Stimulated activated CD8-positive, alpha-beta memory T cell treated with anti-CD3 and anti-CD28 coated beads, Interleukin-7, amount 100 ng/mL, for 4 hours (primary cell): Measurements from ENCODE around the gene REXO4.
"Not testable (repeated sequence)": the region's sequence is repeated elsewhere in the genome, so short reads cannot be mapped to it uniquely, and the experiment has no call there.

Experiments used
- DNase-seq, 2 donors: peaks; one replicate each; pipeline ENCODE4 v3.0.0-alpha.2; 2020; ENCODE audit warnings: low read depth in 2 of 2

REXO4 gene

DNA sequence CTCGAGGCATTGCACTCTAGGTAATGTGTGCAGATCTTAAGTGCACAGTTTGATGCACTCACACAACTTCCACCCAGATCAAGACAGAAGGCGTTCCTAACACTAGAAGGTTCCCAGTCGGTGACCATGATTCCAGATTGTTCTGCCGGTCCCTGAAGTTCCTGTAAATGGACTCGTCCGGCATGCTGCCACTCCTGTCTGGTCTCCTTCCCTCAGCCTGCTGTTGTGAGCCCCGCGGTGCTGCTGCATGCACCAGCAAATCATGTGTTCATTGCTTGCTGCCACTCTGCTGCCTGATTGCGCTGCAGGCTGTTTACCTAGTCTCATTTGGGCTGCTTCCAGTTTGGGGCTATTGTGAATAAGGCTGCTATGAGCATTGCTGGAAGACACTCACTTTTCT lies 30.1 kb downstream of the REXO4 start:
- DNase-seq = no peak

DNA sequence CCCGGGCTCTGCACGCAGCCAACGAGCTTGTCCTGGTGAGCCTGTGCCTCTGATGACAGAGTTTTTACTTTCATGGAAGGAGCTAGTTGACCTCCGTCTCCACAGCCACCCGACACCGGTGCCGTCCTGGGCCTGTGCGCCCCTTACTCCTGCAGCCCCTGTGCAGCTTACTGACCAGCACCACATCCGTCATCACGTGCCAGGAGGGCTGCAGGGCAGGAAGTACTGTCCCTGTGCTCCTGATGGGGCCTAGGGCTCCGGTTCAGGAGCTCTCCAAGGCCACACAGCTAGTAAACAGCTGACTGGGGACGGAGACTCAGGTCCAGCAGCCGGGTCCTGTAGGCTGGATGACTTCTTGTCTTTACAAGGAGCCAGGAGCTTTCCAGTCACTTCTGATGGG lies 31.5 kb downstream of the REXO4 start:
- no peak for DNase-seq

DNA sequence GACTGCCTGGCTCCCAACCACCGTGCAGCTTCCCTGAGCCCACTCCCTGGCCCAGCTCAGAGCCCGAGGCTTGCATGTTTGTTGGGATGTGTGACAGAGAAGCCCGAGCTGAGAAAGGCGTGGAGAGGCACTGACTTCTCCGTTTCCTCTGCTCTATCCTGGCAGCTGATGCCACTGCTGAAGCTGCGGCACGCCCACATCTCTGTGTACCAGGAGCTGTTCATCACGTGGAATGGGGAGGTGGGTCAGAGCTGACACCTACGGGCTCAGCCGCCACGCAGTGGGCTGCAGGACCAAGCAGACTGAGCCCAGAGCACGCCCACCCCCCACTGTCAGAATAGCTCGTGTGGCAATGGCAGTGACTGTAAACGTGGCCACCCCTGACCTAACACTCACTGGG lies 32.4 kb downstream of the REXO4 start:
- no peak for DNase-seq

- no peak for DNase-seq
These were observed 33.0 kb downstream of the REXO4 start for GRCh38 chr9:133384736-133385321.

GRCh38 chr9:133383438-133383837 lies 34.4 kb downstream of the REXO4 start:
- no peak for DNase-seq

- no peak for DNase-seq
These were observed 35.2 kb downstream of the REXO4 start for GRCh38 chr9:133382507-133383141.

- no peak for DNase-seq
These were observed 37.1 kb downstream of the REXO4 start for GRCh38 chr9:133380734-133381133.

GRCh38 chr9:133379153-133380086 lies 38.4 kb downstream of the REXO4 start:
- DNase-seq = no peak

- DNase-seq = no peak
These were observed 39.3 kb downstream of the REXO4 start for GRCh38 chr9:133378408-133378962.

DNA sequence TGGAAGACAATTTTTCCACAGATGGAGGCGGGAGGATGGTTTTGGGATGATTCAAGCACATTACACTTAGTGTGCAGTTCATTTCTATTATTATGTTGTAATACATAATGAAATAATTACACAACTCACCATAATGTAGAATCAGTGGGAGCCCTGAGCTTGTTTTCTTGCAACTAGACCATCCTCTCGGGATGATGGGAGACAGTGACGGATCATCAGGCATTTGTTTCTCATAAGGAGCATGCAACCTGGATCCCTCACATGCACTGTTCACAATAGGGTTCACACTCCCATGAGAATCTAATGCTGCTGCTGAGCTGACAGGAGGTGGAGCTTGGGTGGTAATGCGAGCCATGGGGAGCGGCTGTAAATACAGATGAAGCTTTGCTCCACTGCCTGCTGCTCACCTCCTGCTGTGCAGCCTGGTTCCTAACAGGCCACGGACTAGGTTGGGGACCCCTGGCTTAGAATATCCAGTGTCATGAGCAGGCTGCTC lies 40.0 kb downstream of the REXO4 start:
- no peak for DNase-seq

GRCh38 chr9:133377280-133377679 lies 40.5 kb downstream of the REXO4 start:
- DNase-seq = not testable (repeated sequence)

DNA sequence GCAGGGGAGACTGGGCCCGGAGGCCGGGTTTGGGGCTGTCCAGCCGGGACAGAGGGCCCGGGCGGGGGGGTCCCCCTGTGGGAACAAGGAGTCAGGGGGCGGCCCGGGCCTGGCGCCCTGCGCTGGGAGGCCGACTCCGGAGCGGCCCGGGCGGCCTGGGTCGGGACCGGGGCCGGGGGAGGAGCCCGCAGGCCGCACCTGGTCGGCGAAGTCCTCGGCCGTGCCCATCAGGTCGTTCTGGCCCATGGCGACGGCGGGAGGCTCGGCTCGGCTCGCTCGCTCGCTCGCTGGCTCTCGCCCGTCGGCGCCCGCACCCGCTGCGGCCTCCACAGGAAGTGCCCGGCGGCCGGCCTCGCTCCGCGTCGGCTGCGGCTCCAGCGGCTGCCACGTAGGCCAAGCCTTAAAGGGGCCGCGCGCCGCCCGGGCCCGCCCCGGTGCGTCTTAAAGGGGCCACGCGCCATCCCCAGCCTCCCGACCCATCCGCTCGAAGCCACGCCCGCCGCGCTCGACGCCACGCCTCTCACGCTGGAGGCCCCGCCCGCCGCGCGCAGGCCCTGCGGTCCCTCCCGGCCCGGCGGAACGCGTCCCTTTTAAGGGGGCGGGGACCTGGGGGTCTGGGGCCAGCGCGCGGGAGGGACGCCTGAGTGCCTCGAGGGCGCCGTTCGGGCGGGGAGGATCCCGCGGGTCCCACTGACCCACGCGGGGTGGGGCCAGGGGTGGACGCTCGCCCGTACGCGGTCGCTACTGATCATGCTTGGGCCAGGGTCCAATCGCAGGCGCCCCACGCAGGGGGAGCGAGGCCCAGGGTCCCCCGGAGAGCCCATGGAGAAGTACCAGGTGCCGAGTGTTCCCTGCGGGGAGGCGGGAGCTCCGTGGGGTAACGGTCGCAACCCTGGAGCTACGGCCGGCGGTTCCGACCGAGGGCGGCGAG lies 41.8 kb downstream of the REXO4 start, which contains the start of the genes STKLD1 and SURF4:
STKLD1 (plus strand) TSS at position 643 of the 931 bp plus-strand sequence; CDS start at position 751, 108 bp downstream.
SURF4 (minus strand) TSS at position 337 of the 931 bp plus-strand sequence; CDS start at position 246, 91 bp downstream.
- DNase-seq = peak; percentile 83 to 92

- DNase-seq = no peak
These were observed 42.6 kb downstream of the REXO4 start for GRCh38 chr9:133375116-133375723.

GRCh38 chr9:133374612-133375115 lies 43.1 kb downstream of the REXO4 start:
- no peak for DNase-seq

DNA sequence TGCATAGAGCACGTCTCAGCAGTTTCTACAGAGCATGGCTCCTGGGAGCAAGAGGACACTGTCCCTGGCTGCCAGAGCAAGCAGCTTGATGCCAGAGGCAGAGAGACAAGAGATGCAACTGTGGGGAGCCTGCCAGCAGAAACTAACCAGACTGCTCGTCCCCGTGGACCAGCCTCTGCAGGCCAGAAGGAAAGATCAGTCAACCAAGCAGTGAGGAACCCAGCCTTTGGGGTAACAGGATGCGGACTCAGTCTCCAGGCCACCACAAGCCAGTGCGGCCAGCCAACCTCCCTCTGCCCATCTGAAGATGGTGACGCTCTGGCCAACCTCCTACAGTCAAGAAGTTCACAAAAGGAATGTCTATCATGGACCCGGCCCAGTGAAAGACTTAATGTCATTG lies 45.7 kb downstream of the REXO4 start:
- DNase-seq = no peak

- DNase-seq = peak; percentile 56 to 65
These were observed 46.5 kb downstream of the REXO4 start for GRCh38 chr9:133371261-133371711.

DNA sequence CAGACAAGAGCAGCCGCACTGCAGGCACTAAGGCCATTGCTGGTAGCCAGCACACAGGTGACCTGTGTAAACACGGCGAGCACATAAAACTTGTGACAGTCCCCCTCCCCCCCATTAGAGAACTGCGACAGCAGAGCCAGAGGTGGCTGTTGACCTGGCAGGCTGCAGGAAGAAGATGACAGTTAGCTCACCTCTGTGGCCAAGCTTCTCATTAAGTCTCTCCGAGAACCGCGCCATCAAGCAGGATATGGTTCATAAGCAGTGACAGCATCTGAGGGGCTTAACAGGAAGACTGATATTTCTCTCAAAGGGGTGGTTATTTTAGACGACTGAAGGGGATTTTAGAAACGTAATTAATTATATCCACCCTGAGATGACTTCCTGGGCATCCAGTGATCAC lies 47.1 kb downstream of the REXO4 start:
- DNase-seq = no peak

- no peak for DNase-seq
These were observed 47.9 kb downstream of the REXO4 start for GRCh38 chr9:133369933-133370332.

DNA sequence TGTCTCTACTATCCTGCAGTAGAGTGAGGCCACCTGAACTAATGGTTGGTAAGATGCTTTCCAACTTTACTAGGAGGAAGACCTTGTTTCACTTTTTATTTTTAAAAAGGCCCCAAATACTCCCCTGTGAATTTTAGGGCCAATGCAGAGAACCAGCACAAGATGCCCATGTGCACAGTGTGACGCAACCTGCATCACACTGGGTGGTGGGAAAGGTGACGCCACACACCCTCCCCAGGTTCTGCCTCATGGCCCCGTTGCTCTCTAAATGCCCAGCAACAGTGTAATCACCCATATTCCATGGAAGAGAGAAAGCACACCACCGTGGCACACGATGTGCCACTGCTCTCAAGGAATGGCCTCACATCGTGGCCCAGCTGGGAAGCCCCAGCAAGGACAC lies 48.4 kb downstream of the REXO4 start:
- no peak for DNase-seq

GRCh38 chr9:133368249-133368881 lies 49.4 kb downstream of the REXO4 start:
- DNase-seq = no peak
